Lung (tissue), 13 donors: ENCODE data around the gene SENP3. TPM values are rescaled to one million over a fixed set of nuclear protein-coding genes. Genes with fewer than 3 reads are reported as not detected.

ENCODE experiments used
- ATAC-seq: fragments of 200-7000 bp; cut with Tn5 transposase; one replicate; pipeline ENCODE4 v1.9.1; 2020; ENCODE audit warnings: moderate number of reproducible peaks; ENCODE audit not compliant: insufficient read depth, low FRiP score
- DNase-seq, 3 donors: peaks; one replicate each; pipeline ENCODE4 v3.0.0-alpha.2; 2013 to 2017
- H3K27ac ChIP-seq, 2 donors: one replicate each; pipeline ENCODE4 v1.5.1; 2013; ENCODE audit warnings: mild to moderate bottlenecking in 2 of 2, moderate library complexity in 2 of 2, control low read depth in 1 of 2, inconsistent platforms in 1 of 2, low read depth in 1 of 2, low read length in 1 of 2
- H3K27me3 ChIP-seq, 3 donors: one replicate each; pipeline ENCODE4 v1.5.1; 2013; ENCODE audit warnings: low read length in 2 of 3; ENCODE audit not compliant: control insufficient read depth in 3 of 3, insufficient read depth in 3 of 3
- H3K36me3 ChIP-seq, 4 donors: one replicate each; pipeline ENCODE4 v1.5.1; 2013; ENCODE audit warnings: low read length in 4 of 4, mild to moderate bottlenecking in 1 of 4, moderate library complexity in 1 of 4; ENCODE audit not compliant: control insufficient read depth in 4 of 4, insufficient read depth in 4 of 4
- H3K4me1 ChIP-seq, 5 donors: one replicate each; pipeline ENCODE4 v1.5.1; 2013; ENCODE audit warnings: low read length in 5 of 5, mild to moderate bottlenecking in 2 of 5, moderate library complexity in 1 of 5; ENCODE audit not compliant: control insufficient read depth in 5 of 5, insufficient read depth in 5 of 5
- H3K4me3 ChIP-seq: one replicate; pipeline ENCODE4 v1.5.1; 2013; ENCODE audit warnings: mild to moderate bottlenecking, control low read depth, moderate library complexity
- H3K9ac ChIP-seq, 2 donors: one replicate each; pipeline ENCODE4 v1.5.1; 2013; ENCODE audit warnings: low read length in 2 of 2, control low read depth in 1 of 2; ENCODE audit not compliant: insufficient read depth in 1 of 2
- H3K9me3 ChIP-seq, 4 donors: one replicate each; pipeline ENCODE4 v1.5.1; 2013; ENCODE audit warnings: low read length in 3 of 4, mild to moderate bottlenecking in 1 of 4, moderate library complexity in 1 of 4; ENCODE audit not compliant: control insufficient read depth in 4 of 4, insufficient read depth in 3 of 4
- WGBS, 2 donors: extraction: QIAGEN DNeasy Blood & Tissue Kit; methylation state at CpG; one replicate each; pipeline ENCODE4 v1.1.7; 2013; 5-methylcytosine and 5-hydroxymethylcytosine counted together
- polyA plus RNA-seq, 2 donors: library from polyadenylated mRNA; stranded (reverse); fragments of 200-250 nt; gene quantifications; one replicate each; pipeline ENCODE4 v1.2.1, GENCODE V29; 2013
- small RNA-seq: library from RNA; depleted of rRNA; stranded (forward); fragments of <200 nt; gene quantifications from one replicate; pipeline ENCODE3, GENCODE V24; 2014; ENCODE audit warnings: low replicate concordance
- total RNA-seq, 2 donors: library from RNA; depleted of rRNA in 1 of 2; stranded (reverse); fragments of >200 nt in 1 of 2; gene quantifications; one replicate each; pipeline ENCODE4 v1.2.1, GENCODE V29; 2014 to 2021
- TF ChIP-seq, protein P1 (sequence below): IDR thresholded peaks from 2 replicates; pipeline ENCODE4 v1.5.1; 2012; ENCODE audit warnings: mild to moderate bottlenecking; ENCODE audit errors: control extremely low read depth, extremely low read depth
- donor health status: control.
- donor health status: control.
- donor health status: Bipolar disorder and iron deficiency.
- donor health status: healthy.
- donor health status: DM: yes; HTN: yes; CAD: no.

SENP3 gene
- total and polyA plus RNA-seq, 4 donors: 34.0 to 54.4 (median 48.6) TPM

DNA sequence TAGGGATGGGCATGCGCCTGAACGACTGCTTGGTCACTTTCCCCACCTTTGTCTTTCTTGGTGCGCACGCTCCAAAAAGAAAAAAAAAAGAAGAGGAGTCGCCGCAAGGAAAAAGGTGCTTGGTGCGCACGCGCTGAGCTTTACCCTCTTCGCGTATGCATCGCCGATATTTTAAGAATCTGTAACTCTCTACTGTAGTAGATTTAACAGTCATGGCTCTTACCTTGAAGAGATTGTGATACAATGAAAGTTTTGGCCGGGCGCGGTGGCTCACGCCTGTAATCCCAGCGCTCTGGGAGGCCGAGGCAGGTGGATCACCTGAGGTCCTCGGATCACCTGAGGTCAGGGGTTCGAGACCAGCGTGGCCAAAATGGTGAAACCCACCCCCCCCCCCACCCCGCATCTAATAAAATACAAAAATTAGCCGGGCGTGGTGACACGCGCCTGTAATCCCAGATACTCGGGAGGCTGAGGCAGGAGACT, 53.6 kb downstream of the SENP3 start:
- Histone ChIP-seq H3K4me1 (peaks cover 5 to 23% (median 16%) of the 10 kb centered on the region in 5 donors), H3K9me3 (no peaks in the 10 kb centered on the region), H3K4me3 (no peak overlapping the region), H3K27me3 (no peaks in the 10 kb centered on the region), H3K27ac (peak overlapping the region; percentile 61 to 85), H3K9ac (peak overlapping the region in 1 of 2 donors; percentile 91), H3K36me3 (peaks cover 0 to 11% (median 1%) of the 10 kb centered on the region in 4 donors)
- 6 to 7% methylated on average over 28 of the region's 28 CpGs for WGBS, 2 donors
- TF ChIP-seq, protein P1, sequence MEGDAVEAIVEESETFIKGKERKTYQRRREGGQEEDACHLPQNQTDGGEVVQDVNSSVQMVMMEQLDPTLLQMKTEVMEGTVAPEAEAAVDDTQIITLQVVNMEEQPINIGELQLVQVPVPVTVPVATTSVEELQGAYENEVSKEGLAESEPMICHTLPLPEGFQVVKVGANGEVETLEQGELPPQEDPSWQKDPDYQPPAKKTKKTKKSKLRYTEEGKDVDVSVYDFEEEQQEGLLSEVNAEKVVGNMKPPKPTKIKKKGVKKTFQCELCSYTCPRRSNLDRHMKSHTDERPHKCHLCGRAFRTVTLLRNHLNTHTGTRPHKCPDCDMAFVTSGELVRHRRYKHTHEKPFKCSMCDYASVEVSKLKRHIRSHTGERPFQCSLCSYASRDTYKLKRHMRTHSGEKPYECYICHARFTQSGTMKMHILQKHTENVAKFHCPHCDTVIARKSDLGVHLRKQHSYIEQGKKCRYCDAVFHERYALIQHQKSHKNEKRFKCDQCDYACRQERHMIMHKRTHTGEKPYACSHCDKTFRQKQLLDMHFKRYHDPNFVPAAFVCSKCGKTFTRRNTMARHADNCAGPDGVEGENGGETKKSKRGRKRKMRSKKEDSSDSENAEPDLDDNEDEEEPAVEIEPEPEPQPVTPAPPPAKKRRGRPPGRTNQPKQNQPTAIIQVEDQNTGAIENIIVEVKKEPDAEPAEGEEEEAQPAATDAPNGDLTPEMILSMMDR: no peak
- DNase-seq (no peak), ATAC-seq (no peak)

DNA sequence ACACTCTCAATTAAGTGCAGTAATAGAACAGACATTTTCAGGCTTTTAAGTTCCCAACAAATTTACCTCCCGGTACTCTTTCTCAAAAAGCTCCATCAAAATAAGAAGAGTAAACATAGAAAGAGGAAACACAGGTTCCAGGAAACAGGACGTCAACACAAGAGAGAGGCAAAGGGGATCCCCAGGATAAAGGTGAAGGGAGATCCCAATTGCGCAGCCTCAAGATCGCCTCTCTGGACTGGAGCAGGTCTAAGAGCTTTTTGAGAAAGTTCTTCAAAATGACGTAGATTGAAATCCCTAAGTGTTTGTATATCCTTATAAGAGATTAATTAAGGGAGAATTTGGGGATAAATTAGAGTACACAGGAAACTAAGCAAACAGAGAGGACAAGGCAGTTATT, 56.9 kb downstream of the SENP3 start:
- Histone ChIP-seq H3K9me3 (no peaks in the 10 kb centered on the region), H3K4me1 (peaks cover 0 to 5% (median 2%) of the 10 kb centered on the region in 5 donors), H3K4me3 (no peak overlapping the region), H3K27me3 (no peaks in the 10 kb centered on the region), H3K36me3 (no peaks in the 10 kb centered on the region), H3K27ac (no peak overlapping the region), H3K9ac (no peak overlapping the region)
- ATAC-seq: no peak
- TF ChIP-seq, protein P1: no peak
- no peak for DNase-seq
- WGBS, 2 donors: 56 to 66% methylated on average over 5 of the region's 5 CpGs

GRCh38 chr17:7620835-7621234, 59.1 kb downstream of the SENP3 start:
- H3K27me3 ChIP-seq: no peaks in the 10 kb centered on the region
- ATAC-seq: no peak

More at GRCh38 chr17:7620835-7621234, 59.1 kb downstream of the SENP3 start:
- no peak overlapping the region for H3K27ac ChIP-seq
- no peak overlapping the region for H3K9ac ChIP-seq
- DNase-seq: no peak
- no peaks in the 10 kb centered on the region for H3K9me3 ChIP-seq
- TF ChIP-seq, protein P1: no peak
- H3K36me3 ChIP-seq: no peaks in the 10 kb centered on the region
- no peak overlapping the region for H3K4me3 ChIP-seq
- 95 to 97% methylated on average over 8 of the region's 8 CpGs for WGBS, 2 donors
- no peaks in the 10 kb centered on the region for H3K4me1 ChIP-seq

Small RNAs within 50 kb of the gene (small RNA-seq; reads per million reads assigned to genes)
- gene CD68: not detected
- not detected for gene RF00019
- gene SNORA48: not detected
- not detected for gene SNORD10

Other genes starting within 250 kb of the SENP3 start
Only the 30 nearest of the 31 such genes appear.
- gene NEURL4, start 232.6 kb upstream of the SENP3 start, total RNA-seq: 10 to 100 TPM; 21.7 to 33.9 TPM
- 10 to 100 TPM; 17.3 to 27.0 TPM for gene NEURL4, start 232.6 kb upstream of the SENP3 start, polyA plus RNA-seq
- 10 to 100 TPM in 1 of 2 donors, 1 to 10 TPM in 1; 9.2 to 27.0 TPM for gene ACAP1, start 225.4 kb upstream of the SENP3 start, total RNA-seq
- 10 to 100 TPM; 17.2 to 39.4 TPM for gene ACAP1, start 225.4 kb upstream of the SENP3 start, polyA plus RNA-seq
- 10 to 100 TPM in 1 of 2 donors, 1 to 10 TPM in 1; 5.9 to 14.9 TPM for gene KCTD11, start 209.8 kb upstream of the SENP3 start, total RNA-seq
- 10 to 100 TPM; 11.1 to 14.1 TPM for gene KCTD11, start 209.8 kb upstream of the SENP3 start, polyA plus RNA-seq
- not detected for gene TMEM95, start 206.8 kb upstream of the SENP3 start, total RNA-seq
- gene TMEM95, start 206.8 kb upstream of the SENP3 start, polyA plus RNA-seq: not detected
- 1 to 10 TPM; 5.4 to 8.2 TPM for gene TNK1, start 180.8 kb upstream of the SENP3 start, total RNA-seq
- gene TNK1, start 180.8 kb upstream of the SENP3 start, polyA plus RNA-seq: 1 to 10 TPM; 3.7 to 6.0 TPM
- 10 to 100 TPM; 32.4 to 43.0 TPM for gene PLSCR3, start 167.4 kb upstream of the SENP3 start, total RNA-seq
- 10 to 100 TPM; 19.2 to 36.0 TPM for gene PLSCR3, start 167.4 kb upstream of the SENP3 start, polyA plus RNA-seq
- gene TMEM256, start 157.8 kb upstream of the SENP3 start, total RNA-seq: 10 to 100 TPM; 70.2 to 78.7 TPM
- 100 to 1,000 TPM in 1 of 2 donors, 10 to 100 TPM in 1; 71.6 to 247 TPM for gene TMEM256, start 157.8 kb upstream of the SENP3 start, polyA plus RNA-seq
- 10 to 100 TPM; 11.2 to 15.2 TPM for gene NLGN2, start 154.1 kb upstream of the SENP3 start, total RNA-seq
- gene NLGN2, start 154.1 kb upstream of the SENP3 start, polyA plus RNA-seq: 1 to 10 TPM; 5.0 to 5.1 TPM
- gene SPEM1, start 141.6 kb upstream of the SENP3 start, total RNA-seq: not detected
- gene SPEM1, start 141.6 kb upstream of the SENP3 start, polyA plus RNA-seq: not detected
- gene SPEM2, start 136.3 kb upstream of the SENP3 start, total RNA-seq: not detected
- gene SPEM2, start 136.3 kb upstream of the SENP3 start, polyA plus RNA-seq: not detected
- gene SPEM3, start 133.1 kb upstream of the SENP3 start, total RNA-seq: not detected
- gene SPEM3, start 133.1 kb upstream of the SENP3 start, polyA plus RNA-seq: not detected
- gene TMEM102, start 126.5 kb upstream of the SENP3 start, total RNA-seq: 1 to 10 TPM; 4.8 to 9.0 TPM
- 1 to 10 TPM; 5.5 to 8.4 TPM for gene TMEM102, start 126.5 kb upstream of the SENP3 start, polyA plus RNA-seq
- 1 to 10 TPM in 1 of 2 donors, under 1 TPM in 1; 0.52 to 3.5 TPM for gene FGF11, start 122.4 kb upstream of the SENP3 start, total RNA-seq
- under 1 TPM; 0.47 to 0.79 TPM for gene FGF11, start 122.4 kb upstream of the SENP3 start, polyA plus RNA-seq
- gene CHRNB1, start 116.9 kb upstream of the SENP3 start, total RNA-seq: 10 to 100 TPM; 10.5 to 10.7 TPM
- 10 to 100 TPM in 1 of 2 donors, 1 to 10 TPM in 1; 7.0 to 11.9 TPM for gene CHRNB1, start 116.9 kb upstream of the SENP3 start, polyA plus RNA-seq
- 10 to 100 TPM; 40.4 to 56.4 TPM for gene ZBTB4, start 82.3 kb upstream of the SENP3 start, total RNA-seq
- 10 to 100 TPM; 20.1 to 26.5 TPM for gene ZBTB4, start 82.3 kb upstream of the SENP3 start, polyA plus RNA-seq
- not detected for gene SLC35G6, start 80.5 kb upstream of the SENP3 start, total RNA-seq
- gene SLC35G6, start 80.5 kb upstream of the SENP3 start, polyA plus RNA-seq: not detected
- 100 to 1,000 TPM; 113 to 129 TPM for gene POLR2A, start 77.6 kb upstream of the SENP3 start, total RNA-seq
- gene POLR2A, start 77.6 kb upstream of the SENP3 start, polyA plus RNA-seq: 10 to 100 TPM; 37.8 to 40.9 TPM
- gene TNFSF12, start 12.9 kb upstream of the SENP3 start, total RNA-seq: 10 to 100 TPM; 15.1 to 46.5 TPM
- gene TNFSF12, start 12.9 kb upstream of the SENP3 start, polyA plus RNA-seq: 10 to 100 TPM; 35.4 to 72.2 TPM
- gene TNFSF13, start 3.2 kb upstream of the SENP3 start, total RNA-seq: 100 to 1,000 TPM in 1 of 2 donors, 10 to 100 TPM in 1; 48.7 to 140 TPM
- gene TNFSF13, start 3.2 kb upstream of the SENP3 start, polyA plus RNA-seq: 100 to 1,000 TPM in 1 of 2 donors, 10 to 100 TPM in 1; 86.0 to 101 TPM
- gene CD68, start 17.7 kb downstream of the SENP3 start, total RNA-seq: 100 to 1,000 TPM in 1 of 2 donors, 10 to 100 TPM in 1; 33.3 to 358 TPM
- 100 to 1,000 TPM; 431 to 595 TPM for gene CD68, start 17.7 kb downstream of the SENP3 start, polyA plus RNA-seq
- 10 to 100 TPM; 42.3 to 71.5 TPM for gene MPDU1, start 21.9 kb downstream of the SENP3 start, total RNA-seq
- gene MPDU1, start 21.9 kb downstream of the SENP3 start, polyA plus RNA-seq: 10 to 100 TPM; 98.1 to 99.5 TPM
- under 1 TPM in 1 of 2 donors, not detected in 1; 0.86 TPM for gene SOX15, start 28.2 kb downstream of the SENP3 start, total RNA-seq
- 1 to 10 TPM in 1 of 2 donors, under 1 TPM in 1; 0.68 to 1.1 TPM for gene SOX15, start 28.2 kb downstream of the SENP3 start, polyA plus RNA-seq
- gene FXR2, start 53.0 kb downstream of the SENP3 start, total RNA-seq: 10 to 100 TPM; 29.0 to 29.5 TPM
- 10 to 100 TPM; 30.6 to 31.1 TPM for gene FXR2, start 53.0 kb downstream of the SENP3 start, polyA plus RNA-seq
- gene SAT2, start 65.9 kb downstream of the SENP3 start, total RNA-seq: 10 to 100 TPM; 50.7 to 86.4 TPM
- gene SAT2, start 65.9 kb downstream of the SENP3 start, polyA plus RNA-seq: 100 to 1,000 TPM in 1 of 2 donors, 10 to 100 TPM in 1; 92.7 to 168 TPM
- gene SHBG, start 68.2 kb downstream of the SENP3 start, total RNA-seq: under 1 TPM; 0.28 to 0.63 TPM
- under 1 TPM; 0.16 to 0.57 TPM for gene SHBG, start 68.2 kb downstream of the SENP3 start, polyA plus RNA-seq
- 10 to 100 TPM in 1 of 2 donors, 1 to 10 TPM in 1; 1.1 to 16.0 TPM for gene ATP1B2, start 89.0 kb downstream of the SENP3 start, total RNA-seq
- gene ATP1B2, start 89.0 kb downstream of the SENP3 start, polyA plus RNA-seq: under 1 TPM; 0.31 to 0.61 TPM
- 10 to 100 TPM; 29.4 to 57.0 TPM for gene TP53, start 125.6 kb downstream of the SENP3 start, total RNA-seq
- gene TP53, start 125.6 kb downstream of the SENP3 start, polyA plus RNA-seq: 10 to 100 TPM; 22.3 to 25.6 TPM
- gene WRAP53, start 126.6 kb downstream of the SENP3 start, total RNA-seq: 10 to 100 TPM; 10.5 to 17.3 TPM
- gene WRAP53, start 126.6 kb downstream of the SENP3 start, polyA plus RNA-seq: 10 to 100 TPM in 1 of 2 donors, 1 to 10 TPM in 1; 9.6 to 12.5 TPM
- gene EFNB3, start 143.3 kb downstream of the SENP3 start, total RNA-seq: 1 to 10 TPM; 4.1 to 4.9 TPM
- under 1 TPM; 0.87 TPM for gene EFNB3, start 143.3 kb downstream of the SENP3 start, polyA plus RNA-seq
- gene DNAH2, start 155.8 kb downstream of the SENP3 start, total RNA-seq: 10 to 100 TPM; 12.5 to 14.0 TPM
- gene DNAH2, start 155.8 kb downstream of the SENP3 start, polyA plus RNA-seq: 1 to 10 TPM; 1.5 to 2.7 TPM